NCI-H345 (cell line): ENCODE results near the gene ZFYVE28.

Experiments
- DNase-seq: peaks from one replicate; lab custom pipeline; 2025; lab: John Stamatoyannopoulos, UW

ZFYVE28 gene

DNA sequence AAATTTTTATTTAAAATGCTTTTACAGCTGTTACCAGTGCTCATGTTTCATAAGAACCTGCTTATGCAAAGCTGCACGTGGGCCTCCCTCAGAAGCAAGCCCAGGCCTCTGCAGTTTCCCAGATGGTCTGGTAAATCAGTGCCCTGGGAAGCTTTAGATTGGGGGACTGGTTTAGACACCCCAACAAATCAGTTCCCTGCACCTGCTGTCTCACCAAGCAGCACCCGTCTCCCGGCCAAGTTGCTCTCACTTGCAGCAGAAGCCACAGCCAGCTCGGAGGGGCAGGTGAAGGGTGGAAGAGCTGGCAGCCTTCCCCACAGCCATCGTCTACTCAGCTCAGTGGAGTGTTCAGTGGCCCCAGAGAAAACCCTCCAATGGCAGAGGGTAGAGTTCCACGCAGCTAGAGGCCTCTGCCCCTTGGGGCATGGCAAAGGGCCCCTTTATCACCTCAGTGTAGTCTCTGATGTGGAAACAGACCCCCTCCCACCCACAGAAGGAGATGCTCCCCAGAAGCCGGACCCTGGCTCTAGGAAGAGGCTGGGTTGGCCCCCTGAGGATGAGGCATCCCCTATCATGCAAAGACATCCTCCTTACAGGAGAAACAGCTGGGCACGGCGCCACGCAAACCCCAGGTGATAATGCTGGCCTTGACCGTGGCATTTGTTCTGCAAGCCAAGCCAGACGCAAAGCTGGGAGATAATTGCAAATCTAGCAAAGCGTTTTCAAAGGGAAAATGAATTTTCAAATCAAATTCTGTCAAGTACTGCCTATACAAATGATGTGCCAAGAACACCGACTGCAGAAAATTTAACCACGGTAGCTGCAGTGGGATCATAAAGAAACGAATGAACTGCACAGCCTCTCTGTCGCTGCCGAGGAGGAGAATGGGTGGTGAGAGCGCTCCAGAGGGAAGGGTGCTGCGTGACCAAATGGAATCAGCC, 51.9 kb downstream of the ZFYVE28 start:
- no peak for DNase-seq

DNA sequence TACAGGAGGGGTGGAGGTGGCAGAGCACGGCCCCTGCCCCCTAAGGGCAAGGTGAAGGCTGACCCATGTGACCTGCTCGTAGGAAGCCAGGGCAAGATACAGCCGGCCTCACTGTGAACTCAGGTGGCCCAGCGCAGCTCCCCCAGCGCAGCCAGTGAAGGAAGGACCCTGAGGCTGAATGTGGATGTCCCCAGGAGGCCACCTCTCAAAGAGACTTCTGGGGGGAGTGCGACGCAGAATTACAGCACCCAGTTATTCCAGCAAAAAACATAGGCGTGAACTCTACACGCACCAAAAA, 52.6 kb downstream of the ZFYVE28 start:
- DNase-seq: no peak

DNA sequence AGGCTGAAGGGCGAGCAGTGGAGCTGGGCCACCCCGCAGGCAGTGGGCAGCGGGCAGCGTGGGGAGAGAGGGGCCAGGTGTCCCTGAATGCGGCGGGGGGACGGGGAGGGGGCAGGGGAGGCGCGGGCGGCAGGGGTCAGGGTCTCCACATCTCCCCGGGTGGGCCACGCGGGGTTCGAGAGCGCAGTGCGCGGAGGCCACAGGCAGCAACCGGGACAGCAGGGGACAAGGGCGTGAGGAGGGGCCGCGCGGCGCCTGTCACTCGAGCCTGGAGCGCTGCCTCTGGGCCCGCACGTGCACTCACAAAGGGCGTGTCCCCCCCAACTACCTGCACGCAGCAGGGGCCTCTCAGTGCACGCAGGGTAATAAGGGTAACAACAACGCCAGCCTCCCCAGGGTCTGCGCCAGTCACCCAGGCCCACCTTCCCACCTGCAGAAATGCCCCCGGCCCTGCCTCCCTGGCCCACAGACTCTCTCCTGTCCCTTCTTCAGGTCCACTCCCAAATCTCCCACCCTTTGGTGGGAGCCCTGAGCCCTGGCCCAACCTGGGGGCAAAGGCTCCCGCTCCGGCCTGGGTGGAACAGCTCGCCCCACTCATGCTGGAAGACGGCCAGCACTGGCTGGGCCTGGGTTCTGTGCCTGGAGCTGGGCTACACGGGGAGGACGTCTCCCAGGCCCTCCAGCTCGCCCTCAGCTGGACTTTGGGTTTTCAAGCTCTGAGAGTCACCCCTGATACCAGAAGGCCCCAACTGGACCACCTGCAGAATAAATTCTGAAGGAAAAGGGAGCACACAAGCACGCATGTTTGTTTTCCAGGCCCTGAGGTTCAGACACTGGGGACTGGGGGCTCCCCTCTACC, 53.2 kb downstream of the ZFYVE28 start:
- no peak for DNase-seq

DNA sequence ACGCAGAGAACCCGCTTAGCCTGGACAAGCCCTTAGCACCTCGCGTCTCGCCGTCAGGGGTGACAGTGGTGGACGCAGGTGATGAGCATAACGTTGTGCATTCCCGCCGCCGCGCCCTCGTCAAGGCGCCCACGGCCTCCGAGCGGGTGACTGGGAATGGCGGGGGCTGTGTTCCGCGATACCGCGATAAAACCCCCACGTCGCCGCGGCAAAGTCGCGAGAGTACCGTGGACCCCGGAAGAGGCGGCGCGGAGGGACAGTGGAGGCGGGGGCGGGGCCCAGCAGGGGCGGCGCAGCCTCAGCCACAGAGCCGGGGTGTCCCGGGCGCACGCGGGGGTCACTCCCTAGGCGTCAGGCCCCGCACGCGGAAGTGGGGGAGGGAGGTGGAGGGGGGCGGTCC, 53.8 kb downstream of the ZFYVE28 start:
- DNase-seq: no peak

- no peak for DNase-seq
Measured at GRCh38 chr4:2363951-2364653, 54.3 kb downstream of the ZFYVE28 start.

DNA sequence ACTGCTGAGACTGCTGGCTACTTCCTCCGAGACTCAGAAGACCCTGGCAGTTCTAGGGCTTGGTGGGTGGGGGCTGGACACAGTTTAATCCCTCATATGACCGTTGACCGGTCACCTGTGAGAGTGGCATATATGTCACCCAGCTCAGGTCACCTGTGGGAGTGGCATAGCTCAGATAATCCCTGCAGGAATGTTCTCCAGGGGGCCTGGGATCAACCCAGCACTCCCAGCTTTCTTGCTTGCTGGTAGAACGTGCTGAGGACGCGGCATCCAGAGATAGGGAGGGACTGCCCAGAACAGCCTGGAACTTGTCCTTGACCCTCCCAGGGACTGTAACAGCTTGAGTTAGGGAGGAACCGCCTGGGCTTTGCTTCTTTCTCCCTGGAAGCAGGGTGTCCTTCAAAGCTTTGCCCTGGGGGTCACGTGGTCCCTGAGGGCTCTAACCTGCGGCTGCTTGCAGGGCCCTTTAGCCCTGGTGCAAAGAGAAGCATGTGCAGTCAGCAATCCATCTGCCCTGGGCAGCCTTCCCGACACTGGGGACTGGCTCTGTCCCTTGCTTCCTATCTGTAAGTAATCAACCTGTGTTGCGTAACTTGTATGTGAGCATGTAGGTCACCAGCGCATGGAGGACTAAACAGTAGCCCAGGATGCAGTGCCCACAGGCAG, 55.3 kb downstream of the ZFYVE28 start:
- DNase-seq: no peak

GRCh38 chr4:2362266-2363055, 56.0 kb downstream of the ZFYVE28 start:
- DNase-seq: no peak

DNA sequence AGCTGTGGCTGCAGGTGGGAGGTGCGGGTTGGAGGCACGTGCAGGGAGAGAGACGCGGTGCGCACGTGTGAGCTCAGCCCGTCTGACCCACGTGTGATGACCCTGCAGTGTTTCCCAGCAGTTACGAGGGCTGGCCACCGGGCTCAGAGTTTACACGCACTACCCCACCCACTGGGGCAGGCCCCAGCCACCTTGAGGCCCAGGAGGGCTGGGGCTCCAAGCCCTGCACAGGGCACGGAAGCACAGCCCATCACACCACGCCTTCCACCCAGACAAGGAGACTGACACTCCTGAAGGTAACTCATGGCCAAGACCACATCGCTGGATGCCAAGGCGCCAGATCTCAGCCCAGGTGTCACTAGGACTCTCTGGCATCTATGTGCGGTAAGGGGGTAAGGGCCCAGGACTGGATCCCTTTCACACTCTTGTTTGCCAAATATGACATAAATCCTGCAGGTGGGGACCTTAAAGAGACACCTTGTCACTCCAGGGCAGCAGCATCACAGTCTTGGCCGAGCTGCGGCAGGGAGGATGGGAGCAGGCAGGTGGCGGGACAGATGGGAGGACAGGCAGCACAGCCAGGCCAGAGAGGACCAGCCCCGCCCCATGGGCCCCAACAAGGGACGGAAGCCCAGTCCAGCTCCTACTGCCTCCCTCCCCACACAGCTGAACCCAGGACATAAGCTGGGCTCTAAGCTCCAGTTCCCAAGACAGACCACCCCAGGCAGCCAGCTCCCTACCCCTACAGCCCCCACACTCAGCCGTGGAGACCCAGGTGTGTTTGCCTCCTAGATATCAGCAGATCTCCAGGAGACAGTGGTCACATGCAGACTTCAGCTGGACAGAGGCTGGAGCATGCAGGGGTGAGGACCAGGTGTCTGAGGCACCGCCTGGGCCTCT, 56.8 kb downstream of the ZFYVE28 start:
- DNase-seq: no peak

DNA sequence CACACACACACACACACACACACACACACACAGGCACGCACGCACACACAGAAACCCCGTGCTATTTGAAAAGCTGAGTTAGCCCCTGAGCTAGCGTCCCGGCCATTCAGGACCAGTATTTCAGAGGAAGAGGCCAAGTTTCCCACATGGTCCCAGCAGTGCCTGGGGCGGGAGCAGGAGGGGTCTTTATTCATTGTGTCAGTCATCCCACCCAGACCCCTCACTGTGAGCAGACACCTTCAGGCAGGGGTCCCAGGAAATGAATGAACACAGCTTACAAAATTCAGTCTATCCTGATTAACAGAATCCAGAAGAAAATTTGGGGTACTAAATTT, 58.1 kb downstream of the ZFYVE28 start:
- DNase-seq: no peak

DNA sequence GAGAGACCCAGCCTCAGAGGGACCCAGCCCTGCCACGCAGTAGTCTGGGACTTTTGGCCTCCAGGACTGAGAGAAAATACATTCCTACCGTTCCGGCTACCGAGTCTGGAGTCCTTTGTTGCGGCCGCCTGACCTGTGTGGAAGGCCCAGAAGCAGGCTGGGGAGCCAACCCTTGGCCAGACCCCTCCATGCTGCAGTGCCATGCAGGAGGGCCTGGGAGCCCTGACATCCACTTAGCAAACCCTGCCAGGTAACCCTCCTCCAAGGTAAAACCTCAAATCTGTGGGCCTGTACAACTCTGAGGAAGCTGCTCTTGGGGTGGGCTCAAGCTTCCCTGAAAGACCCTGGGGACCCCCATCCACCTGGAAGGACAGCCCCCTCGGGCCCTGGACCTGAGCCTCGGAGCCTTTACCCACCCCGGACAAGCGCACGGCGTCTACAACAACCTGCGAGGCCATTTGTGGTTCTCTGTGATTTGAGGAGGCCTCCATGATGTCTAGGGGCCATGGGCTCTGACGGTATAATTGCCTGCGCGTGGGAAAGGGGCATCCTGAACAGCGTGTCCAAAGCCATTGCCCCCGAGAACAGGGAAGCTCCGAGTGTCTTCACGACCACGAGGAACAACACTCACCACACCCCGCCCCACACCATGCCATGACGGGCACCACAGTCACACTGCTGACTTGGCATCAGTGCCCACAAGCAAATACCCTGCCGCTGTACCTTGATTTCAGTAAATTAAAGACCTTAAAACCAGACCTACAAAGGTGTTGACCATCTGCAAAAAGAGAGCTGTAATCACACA, 58.7 kb downstream of the ZFYVE28 start:
- DNase-seq: no peak

GRCh38 chr4:2357821-2358745, 60.4 kb downstream of the ZFYVE28 start:
- DNase-seq: no peak

GRCh38 chr4:2356123-2357069, 62.0 kb downstream of the ZFYVE28 start:
- no peak for DNase-seq

- no peak for DNase-seq
Measured at GRCh38 chr4:2354760-2355159, 63.7 kb downstream of the ZFYVE28 start.

GRCh38 chr4:2354118-2354517, 64.3 kb downstream of the ZFYVE28 start:
- DNase-seq: no peak

- no peak for DNase-seq
Measured at GRCh38 chr4:2353222-2354107, 65.0 kb downstream of the ZFYVE28 start.

DNA sequence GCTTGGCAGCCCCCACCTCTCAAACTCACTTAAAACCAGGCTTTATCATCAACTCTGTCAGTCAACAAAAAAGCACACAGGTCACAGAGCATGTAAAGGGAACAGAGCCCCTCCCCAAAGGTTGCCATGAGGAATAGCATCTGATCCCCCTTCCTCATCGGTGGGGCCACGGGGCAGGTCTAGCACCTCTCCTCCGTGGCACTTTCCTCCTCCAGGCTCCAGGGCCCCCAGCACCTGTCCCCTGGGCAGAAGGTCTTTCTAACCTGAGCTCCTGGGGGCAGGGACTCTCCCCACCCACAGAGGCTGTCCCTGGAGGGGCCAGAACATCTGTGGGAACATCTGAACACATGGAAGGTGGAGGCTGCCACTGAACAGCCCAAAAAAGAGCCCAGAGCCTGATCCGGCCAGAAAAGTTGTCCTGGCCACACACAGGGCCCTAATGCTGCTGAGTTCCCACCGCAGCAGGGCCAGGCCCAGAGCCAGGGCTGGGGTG, 65.7 kb downstream of the ZFYVE28 start:
- DNase-seq: no peak
